ENCODE measurements around the gene ALKBH2. TPM values are rescaled to one million over a fixed set of nuclear protein-coding genes. Genes with fewer than 3 reads are reported as not detected.
A peak's percentile ranks its signal among the peaks of the same experiment; 100 is the strongest.
"Not testable (repeated sequence)": the region's sequence is repeated elsewhere in the genome, so short reads cannot be mapped to it uniquely, and the experiment has no call there.

Gene ALKBH2
- total RNA-seq, 3 donors from 2014 or later: 5.8 to 10.1 (median 7.5) TPM

DNA sequence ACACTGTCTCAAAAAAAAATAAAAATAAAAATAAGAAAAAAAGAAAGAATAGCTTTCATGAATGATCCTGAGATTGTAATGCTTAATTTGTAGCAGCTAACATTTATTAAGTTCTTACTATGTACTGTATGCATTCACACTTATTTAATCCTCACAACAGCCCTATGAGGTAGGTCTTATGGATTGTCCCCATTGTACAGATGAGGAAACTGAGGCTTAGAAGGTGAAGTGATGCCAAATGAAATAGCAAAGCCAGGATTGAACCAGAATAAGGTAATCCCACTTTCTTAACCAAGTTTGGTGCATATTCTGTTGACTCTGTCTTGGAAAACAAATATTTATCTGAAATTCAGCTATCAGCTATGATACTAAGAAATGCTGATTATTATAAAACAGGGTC is 38.8 kb downstream of the ALKBH2 start:
- DNase-seq (no peak), ATAC-seq (no peak)
- peaks cover 19% of the 10 kb centered on the region for H3K4me1 ChIP-seq (ENCODE audit: low read depth)
- no peak overlapping the region for H3K4me3 ChIP-seq
- no peaks in the 10 kb centered on the region for H3K36me3 ChIP-seq (ENCODE audit: low read depth)
- intact Hi-C loops (cut with DNase I, micrococcal nuclease): no loop called here
- TF ChIP-seq, protein P1, sequence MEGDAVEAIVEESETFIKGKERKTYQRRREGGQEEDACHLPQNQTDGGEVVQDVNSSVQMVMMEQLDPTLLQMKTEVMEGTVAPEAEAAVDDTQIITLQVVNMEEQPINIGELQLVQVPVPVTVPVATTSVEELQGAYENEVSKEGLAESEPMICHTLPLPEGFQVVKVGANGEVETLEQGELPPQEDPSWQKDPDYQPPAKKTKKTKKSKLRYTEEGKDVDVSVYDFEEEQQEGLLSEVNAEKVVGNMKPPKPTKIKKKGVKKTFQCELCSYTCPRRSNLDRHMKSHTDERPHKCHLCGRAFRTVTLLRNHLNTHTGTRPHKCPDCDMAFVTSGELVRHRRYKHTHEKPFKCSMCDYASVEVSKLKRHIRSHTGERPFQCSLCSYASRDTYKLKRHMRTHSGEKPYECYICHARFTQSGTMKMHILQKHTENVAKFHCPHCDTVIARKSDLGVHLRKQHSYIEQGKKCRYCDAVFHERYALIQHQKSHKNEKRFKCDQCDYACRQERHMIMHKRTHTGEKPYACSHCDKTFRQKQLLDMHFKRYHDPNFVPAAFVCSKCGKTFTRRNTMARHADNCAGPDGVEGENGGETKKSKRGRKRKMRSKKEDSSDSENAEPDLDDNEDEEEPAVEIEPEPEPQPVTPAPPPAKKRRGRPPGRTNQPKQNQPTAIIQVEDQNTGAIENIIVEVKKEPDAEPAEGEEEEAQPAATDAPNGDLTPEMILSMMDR (IDR thresholded peaks at IDR 0.05): no peak
- no peaks in the 10 kb centered on the region for H3K9me3 ChIP-seq

DNA sequence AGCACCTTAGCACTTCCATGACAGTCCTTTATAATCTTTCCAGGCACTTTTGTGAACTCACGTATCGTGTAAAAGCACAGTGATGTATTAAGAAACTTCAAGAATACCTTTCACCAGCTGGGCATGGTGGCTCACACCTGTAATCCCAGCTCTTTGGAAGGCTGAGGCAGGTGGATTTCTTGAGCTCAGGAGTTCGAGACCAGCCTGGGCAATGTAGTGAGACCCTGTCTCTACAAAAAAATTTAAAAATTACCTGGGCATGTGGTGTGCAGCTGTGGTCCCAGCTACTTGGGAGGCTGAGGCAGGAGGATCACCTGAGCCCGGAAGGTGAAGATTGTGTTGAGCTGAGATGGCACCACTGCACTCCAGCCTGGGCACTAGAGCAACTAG is 39.2 kb downstream of the ALKBH2 start:
- H3K4me1 ChIP-seq (ENCODE audit: low read depth): peaks cover 23% of the 10 kb centered on the region
- intact Hi-C loops (cut with DNase I, micrococcal nuclease); DNase-seq; H3K4me3 ChIP-seq; ATAC-seq; H3K9me3 ChIP-seq; H3K36me3 ChIP-seq (ENCODE audit: low read depth): not testable (repeated sequence)

DNA sequence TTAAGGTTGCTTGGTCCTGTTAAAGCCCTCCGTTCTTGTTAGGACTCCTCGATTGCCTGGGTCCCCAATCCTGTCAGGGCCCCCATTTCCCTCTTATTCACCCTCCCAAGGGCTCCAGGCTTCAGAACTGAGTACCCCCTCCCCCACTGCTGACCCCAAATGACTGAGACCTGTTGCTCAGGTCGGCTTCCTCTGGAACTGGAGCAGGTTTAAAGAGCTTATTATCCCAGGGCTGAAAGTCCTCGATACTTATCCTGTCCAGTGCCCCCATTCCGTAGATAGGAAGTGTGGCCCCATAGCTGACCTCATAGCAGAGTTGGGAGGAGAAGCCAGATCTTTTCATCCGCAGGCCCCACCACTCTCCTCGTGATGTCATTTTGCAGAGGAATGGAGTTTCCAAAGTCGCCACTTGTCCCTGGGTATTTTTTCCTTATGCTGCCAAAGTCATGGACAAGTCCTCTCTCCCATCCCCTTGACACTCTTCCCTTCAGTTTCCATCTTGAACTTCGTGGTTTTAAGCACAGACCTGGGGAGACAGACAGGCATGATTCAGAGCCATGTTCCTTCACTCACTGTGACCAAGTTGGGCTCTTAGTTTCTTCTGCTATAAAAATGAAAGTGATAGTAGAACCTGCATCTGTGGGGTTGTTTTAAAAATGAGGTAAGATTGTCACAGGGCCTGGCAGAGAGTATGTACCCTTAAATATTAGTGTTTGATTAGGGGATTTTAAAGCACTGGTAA is 39.7 kb downstream of the ALKBH2 start:
- Histone ChIP-seq H3K4me3 (no peak overlapping the region), H3K36me3 (ENCODE audit: low read depth) (no peaks in the 10 kb centered on the region), H3K9me3 (no peaks in the 10 kb centered on the region), H3K4me1 (ENCODE audit: low read depth) (peaks cover 23% of the 10 kb centered on the region)
- DNase-seq: no peak
- intact Hi-C loops (cut with DNase I, micrococcal nuclease): no loop called here
- TF ChIP-seq, protein P1 (IDR thresholded peaks at IDR 0.05): no peak
- peak; percentile 47 for ATAC-seq

DNA sequence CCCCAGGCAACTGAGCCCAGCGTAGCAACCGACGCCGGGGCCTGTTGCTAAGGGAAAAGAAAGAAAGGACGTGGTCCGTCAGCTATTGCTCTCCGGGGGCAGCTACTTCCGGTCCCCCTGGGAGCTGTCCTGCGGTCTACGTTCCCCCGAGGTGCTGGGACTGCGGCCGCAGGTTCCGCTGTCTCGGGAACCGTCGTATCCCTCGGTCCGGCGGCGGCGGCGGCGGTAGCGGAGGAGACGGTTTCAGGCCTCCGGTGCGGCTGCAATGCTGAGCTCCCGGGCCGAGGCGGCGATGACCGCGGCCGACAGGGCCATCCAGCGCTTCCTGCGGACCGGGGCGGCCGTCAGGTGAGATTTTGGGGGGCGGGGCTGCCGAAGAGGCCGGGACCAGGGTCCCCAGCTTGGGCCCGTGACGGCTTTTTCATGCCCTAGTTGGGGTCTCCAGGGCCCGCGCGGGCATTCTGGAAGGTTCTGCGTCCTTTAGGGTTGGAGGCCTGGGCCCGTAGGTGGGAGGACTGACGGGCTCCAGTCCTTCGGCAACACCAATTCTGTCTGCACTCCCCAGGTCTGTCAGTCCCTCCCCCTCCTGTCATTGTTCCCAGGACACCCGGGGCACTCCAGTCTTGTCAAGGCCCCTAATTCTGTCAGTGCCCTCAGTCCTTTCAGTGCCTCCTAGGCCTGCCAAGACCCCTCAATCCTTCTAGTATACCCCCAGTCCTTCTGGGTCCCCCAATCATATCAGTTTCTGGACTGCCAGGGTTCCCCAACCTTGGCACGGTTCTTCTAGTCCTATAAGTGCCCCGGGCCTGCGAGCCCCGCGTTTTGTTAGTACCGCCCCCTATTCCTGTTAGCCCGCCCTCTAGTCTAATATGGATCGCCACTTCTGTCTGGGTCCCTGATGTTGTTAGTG is 40.6 kb downstream of the ALKBH2 start, which contains the start of gene USP30:
Gene USP30 (plus strand): TSS at position 163 of the 910 bp plus-strand sequence. CDS start 103 bp downstream, at position 266.
- Histone ChIP-seq H3K4me1 (ENCODE audit: low read depth) (peaks cover 23% of the 10 kb centered on the region), H3K36me3 (ENCODE audit: low read depth) (no peaks in the 10 kb centered on the region), H3K4me3 (peak within 1 kb of the TSS; percentile 77), H3K9me3 (no peaks in the 10 kb centered on the region)
- intact Hi-C loops (cut with DNase I, micrococcal nuclease): no loop called here
- DNase-seq (peak; percentile 87 to 93 (median 88)), ATAC-seq (peak; percentile 95)
- TF ChIP-seq, protein P1 (IDR thresholded peaks at IDR 0.05): no peak

DNA sequence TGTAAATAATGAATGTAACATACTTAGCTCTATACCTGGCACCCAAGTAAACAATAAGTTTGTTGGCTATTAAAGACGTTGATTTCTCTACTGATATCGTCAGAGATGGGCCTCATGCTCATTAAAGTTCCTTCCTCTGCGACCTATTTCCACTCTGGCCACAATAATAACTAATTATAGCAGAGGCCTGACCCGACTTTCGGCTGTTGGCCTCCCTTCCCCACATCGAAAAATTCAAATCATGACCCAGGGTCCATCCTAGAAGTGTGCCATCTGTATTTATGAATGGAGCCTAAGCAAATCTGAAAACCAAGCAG is 41.2 kb downstream of the ALKBH2 start:
- no peak overlapping the region for H3K4me3 ChIP-seq
- H3K4me1 ChIP-seq (ENCODE audit: low read depth): peaks cover 23% of the 10 kb centered on the region
- DNase-seq (no peak), ATAC-seq (no peak)
- intact Hi-C loops (cut with DNase I, micrococcal nuclease): no loop called here
- H3K36me3 ChIP-seq (ENCODE audit: low read depth): no peaks in the 10 kb centered on the region
- no peaks in the 10 kb centered on the region for H3K9me3 ChIP-seq
- TF ChIP-seq, protein P1 (IDR thresholded peaks at IDR 0.05): no peak

DNA sequence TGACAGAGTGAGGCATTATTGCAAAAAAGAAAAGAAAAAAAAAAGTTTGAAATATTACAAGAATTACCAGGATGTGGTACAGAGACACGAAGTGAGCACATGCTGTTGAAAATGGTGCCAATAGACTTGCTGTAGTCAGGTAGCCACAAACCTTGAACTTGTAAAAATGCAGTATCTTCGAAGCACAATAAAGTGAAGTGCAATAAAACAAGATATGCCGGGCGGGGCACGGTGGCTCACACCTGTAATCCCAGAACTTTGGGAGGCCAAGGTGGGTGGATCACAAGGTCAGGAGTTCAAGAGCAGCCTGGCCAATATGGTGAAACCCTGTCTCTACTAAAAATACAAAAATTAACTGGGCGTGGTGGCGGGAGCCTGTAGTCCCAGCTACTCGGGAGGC is 43.5 kb downstream of the ALKBH2 start:
- peak in 1 of 3 donors; percentile 62 for DNase-seq
- peak; percentile 53 for ATAC-seq
- H3K36me3 ChIP-seq (ENCODE audit: low read depth): not testable (repeated sequence)

DNA sequence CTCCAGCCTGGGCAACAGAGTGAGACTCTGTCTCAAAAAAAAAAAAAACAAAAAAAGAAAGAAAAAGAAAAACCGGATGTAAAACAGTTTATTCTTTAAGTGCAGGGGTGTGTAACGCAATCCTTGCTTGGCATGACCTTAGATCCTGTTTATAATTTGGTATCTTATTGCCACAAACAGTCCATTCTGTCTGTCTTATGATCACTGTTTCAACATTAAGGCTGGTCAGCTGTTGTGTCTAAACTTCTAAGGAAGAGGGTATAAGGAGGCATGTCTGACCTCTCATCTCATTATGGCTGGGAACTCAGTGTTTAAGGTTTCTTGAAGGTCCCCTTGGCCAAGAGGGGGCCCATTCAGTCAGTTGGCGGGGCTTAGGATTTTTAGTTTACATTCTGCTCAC is 44.6 kb downstream of the ALKBH2 start:
- H3K36me3 ChIP-seq (ENCODE audit: low read depth); intact Hi-C loops (cut with DNase I, micrococcal nuclease); H3K9me3 ChIP-seq; H3K4me1 ChIP-seq (ENCODE audit: low read depth); DNase-seq; H3K4me3 ChIP-seq: not testable (repeated sequence)
- peak; percentile 7 for ATAC-seq

More for the DNA sequence above, 43.5 kb downstream of the ALKBH2 start:
- peaks cover 20% of the 10 kb centered on the region for H3K4me1 ChIP-seq (ENCODE audit: low read depth)
- intact Hi-C loops (cut with DNase I, micrococcal nuclease); H3K9me3 ChIP-seq; H3K4me3 ChIP-seq: not testable (repeated sequence)
